Thyroid gland (tissue), 4 donors: Measurements from ENCODE around the gene HELT. TPM values are rescaled to one million over a fixed set of nuclear protein-coding genes. Genes with fewer than 3 reads are reported as not detected.
"Not testable (repeated sequence)": the region's sequence is repeated elsewhere in the genome, so short reads cannot be mapped to it uniquely, and the experiment has no call there.

ENCODE experiments used
- DNase-seq, 2 donors: peaks; one replicate each; pipeline ENCODE4 v3.0.0-alpha.2; 2019
- H3K27ac ChIP-seq, 3 donors: fragments of 200-600 bp; sonication (generic); 1 replicate in 2 of 3; 2 replicates in 1 of 3; pipeline ENCODE4 v1.5.1; 2016 to 2019; ENCODE audit warnings: mild to moderate bottlenecking in 1 of 3, moderate library complexity in 1 of 3
- H3K27me3 ChIP-seq: fragments of 200-600 bp; sonication (generic); one replicate; pipeline ENCODE4 v1.5.1; 2019
- H3K36me3 ChIP-seq, 2 donors: fragments of 200-600 bp; sonication (generic); one replicate each; pipeline ENCODE4 v1.5.1; 2016 to 2019
- H3K4me1 ChIP-seq, 2 donors: fragments of 200-600 bp; sonication (generic); one replicate each; pipeline ENCODE4 v1.5.1; 2017 to 2019
- H3K4me3 ChIP-seq, 3 donors: fragments of 200-600 bp; sonication (generic); replicated peaks in 1 of 3; 1 replicate in 2 of 3; 2 replicates in 1 of 3; pipeline ENCODE4 v1.5.1; 2016; ENCODE audit warnings: mild to moderate bottlenecking in 1 of 3
- H3K9me3 ChIP-seq: fragments of 200-600 bp; sonication (generic); one replicate; pipeline ENCODE4 v1.5.1; 2017
- CTCF ChIP-seq, 6 experiments: fragments of 200-600 bp in 3 of 6; fragments of 450-650 bp in 3 of 6; sonication (generic) in 3 of 6; IDR thresholded peaks; one replicate each; pipeline ENCODE4 v1.5.1; 2016 to 2019; ENCODE audit warnings: antibody characterized with exemption in 6 of 6, mild to moderate bottlenecking in 2 of 6, inconsistent platforms in 1 of 6, moderate library complexity in 1 of 6
- POLR2A ChIP-seq, 2 donors: fragments of 450-650 bp; IDR thresholded peaks; one replicate each; pipeline ENCODE4 v1.6.1; 2017; ENCODE audit warnings: antibody characterized with exemption in 2 of 2, mild to moderate bottlenecking in 2 of 2, moderate library complexity in 1 of 2
- WGBS, 2 donors: methylation state at CpG; one replicate each; pipeline ENCODE4 v1.1.5; 2017; 5-methylcytosine and 5-hydroxymethylcytosine counted together
- intact Hi-C: fragments of 100-400 bp; cut with DNase I; formaldehyde crosslinking; loops from one replicate; pipeline ENCODE4 v1.15.1; 2023
- total RNA-seq, 4 donors: library from RNA; depleted of rRNA; stranded (reverse); fragments of >200 nt; gene quantifications; one replicate each; pipeline ENCODE4 v1.2.3, GENCODE V29; 2016

The HELT gene
- total RNA-seq, 4 donors from 2014 or later = not detected

- Histone ChIP-seq H3K27me3 (no peaks in the 10 kb centered on the region), H3K4me1 (no peaks in the 10 kb centered on the region), H3K36me3 (no peaks in the 10 kb centered on the region), H3K9me3 (no peaks in the 10 kb centered on the region), H3K27ac (no peak overlapping the region), H3K4me3 (no peak overlapping the region)
- intact Hi-C loops = loop anchor here (10.0 kb wide), 1 partner anchor 708 kb away; no protein-coding TSS in a partner anchor
- TF ChIP-seq CTCF (IDR thresholded peaks at IDR 0.05) = no peak
- no peak for DNase-seq
- WGBS, 2 donors = 65 to 68% methylated on average over 3 of the region's 3 CpGs
These were observed 25.0 kb upstream of the HELT start for GRCh38 chr4:184993247-184993646.

GRCh38 chr4:184994010-184994622, 24.2 kb upstream of the HELT start:
- intact Hi-C loops = loop anchor here (10.0 kb wide), 1 partner anchor 709 kb away; no protein-coding TSS in a partner anchor
- H3K9me3 ChIP-seq = no peaks in the 10 kb centered on the region
- H3K27me3 ChIP-seq = no peaks in the 10 kb centered on the region
- H3K4me3 ChIP-seq = no peak overlapping the region
- no peak for DNase-seq
- no peaks in the 10 kb centered on the region for H3K4me1 ChIP-seq
- TF ChIP-seq POLR2A (IDR thresholded peaks at IDR 0.05) (no peak), CTCF (IDR thresholded peaks at IDR 0.05) (no peak)
- WGBS, 2 donors = 80 to 81% methylated on average over 18 of the region's 18 CpGs
- H3K27ac ChIP-seq = no peak overlapping the region
- no peaks in the 10 kb centered on the region for H3K36me3 ChIP-seq

- H3K4me3 ChIP-seq = no peak overlapping the region
- TF ChIP-seq POLR2A (IDR thresholded peaks at IDR 0.05) = no peak
- no peak for DNase-seq
- no peak overlapping the region for H3K27ac ChIP-seq
- H3K27me3 ChIP-seq = no peaks in the 10 kb centered on the region
- no peaks in the 10 kb centered on the region for H3K36me3 ChIP-seq
- H3K4me1 ChIP-seq = no peaks in the 10 kb centered on the region
- WGBS, 2 donors = 72 to 82% methylated on average over 14 of the region's 14 CpGs
- intact Hi-C loops = loop anchor here (10.0 kb wide), 1 partner anchor 710 kb away; no protein-coding TSS in a partner anchor
- no peaks in the 10 kb centered on the region for H3K9me3 ChIP-seq
These were observed 23.7 kb upstream of the HELT start for GRCh38 chr4:184994623-184995010.

- not testable (repeated sequence) for DNase-seq
These were observed 20.6 kb upstream of the HELT start for GRCh38 chr4:184997656-184998055.

GRCh38 chr4:185002784-185003183, 15.5 kb upstream of the HELT start:
- H3K4me1 ChIP-seq = peaks cover 7 to 10% of the 10 kb centered on the region in 2 donors
- H3K4me3 ChIP-seq = no peak overlapping the region
- WGBS, 2 donors = 90 to 97% methylated on average over 11 of the region's 11 CpGs
- DNase-seq = no peak
- no peaks in the 10 kb centered on the region for H3K9me3 ChIP-seq
- no peak for TF ChIP-seq CTCF (IDR thresholded peaks at IDR 0.05)
- TF ChIP-seq POLR2A (IDR thresholded peaks at IDR 0.05) = no peak
- intact Hi-C loops = loop anchor here (10.0 kb wide), 1 partner anchor 132 kb away; no protein-coding TSS in a partner anchor
- no peaks in the 10 kb centered on the region for H3K36me3 ChIP-seq
- no peaks in the 10 kb centered on the region for H3K27me3 ChIP-seq
- H3K27ac ChIP-seq = no peak overlapping the region

More at GRCh38 chr4:184997656-184998055, 20.6 kb upstream of the HELT start:
- H3K4me3 ChIP-seq, H3K27me3 ChIP-seq, H3K4me1 ChIP-seq, H3K27ac ChIP-seq, H3K9me3 ChIP-seq, H3K36me3 ChIP-seq: not testable (repeated sequence)
- intact Hi-C loops = loop anchor here (10.0 kb wide), 1 partner anchor 713 kb away; no protein-coding TSS in a partner anchor

GRCh38 chr4:185003596-185004351, 14.5 kb upstream of the HELT start:
- H3K27me3 ChIP-seq = no peaks in the 10 kb centered on the region
- no peaks in the 10 kb centered on the region for H3K36me3 ChIP-seq
- DNase-seq = no peak
- 92% methylated on average over 19 of the region's 19 CpGs for WGBS, 2 donors
- intact Hi-C loops = loop anchor here (10.0 kb wide), 1 partner anchor 131 kb away; no protein-coding TSS in a partner anchor
- peak overlapping the region in 2 of 3 donors; percentile 60 to 76 for H3K27ac ChIP-seq
- peaks cover 7 to 10% of the 10 kb centered on the region in 2 donors for H3K4me1 ChIP-seq
- H3K9me3 ChIP-seq = no peaks in the 10 kb centered on the region
- TF ChIP-seq POLR2A (IDR thresholded peaks at IDR 0.05) (no peak), CTCF (IDR thresholded peaks at IDR 0.05) (no peak)
- no peak overlapping the region for H3K4me3 ChIP-seq
